Esophagus muscularis mucosa (tissue), 4 donors: ENCODE results near the gene LSMEM2.

ENCODE experiments used
- EP300 ChIP-seq: sonication (generic); formaldehyde crosslinking; IDR thresholded peaks from one replicate; pipeline ENCODE4 v1.6.1; 2017; ENCODE audit warnings: antibody characterized with exemption
- POLR2A ChIP-seq: fragments of 450-650 bp; IDR thresholded peaks from one replicate; pipeline ENCODE4 v1.6.1; 2017; ENCODE audit warnings: antibody characterized with exemption, moderate library complexity, mild to moderate bottlenecking, low read depth
- TF ChIP-seq, protein P1 (sequence below), 3 experiments: fragments of 200-600 bp in 2 of 3; fragments of 450-650 bp in 1 of 3; sonication (generic) in 2 of 3; IDR thresholded peaks; one replicate each; pipeline ENCODE4 v1.5.1; 2017 to 2019; ENCODE audit warnings: antibody characterized with exemption in 3 of 3, mild to moderate bottlenecking in 2 of 3, moderate library complexity in 1 of 3

DNA sequence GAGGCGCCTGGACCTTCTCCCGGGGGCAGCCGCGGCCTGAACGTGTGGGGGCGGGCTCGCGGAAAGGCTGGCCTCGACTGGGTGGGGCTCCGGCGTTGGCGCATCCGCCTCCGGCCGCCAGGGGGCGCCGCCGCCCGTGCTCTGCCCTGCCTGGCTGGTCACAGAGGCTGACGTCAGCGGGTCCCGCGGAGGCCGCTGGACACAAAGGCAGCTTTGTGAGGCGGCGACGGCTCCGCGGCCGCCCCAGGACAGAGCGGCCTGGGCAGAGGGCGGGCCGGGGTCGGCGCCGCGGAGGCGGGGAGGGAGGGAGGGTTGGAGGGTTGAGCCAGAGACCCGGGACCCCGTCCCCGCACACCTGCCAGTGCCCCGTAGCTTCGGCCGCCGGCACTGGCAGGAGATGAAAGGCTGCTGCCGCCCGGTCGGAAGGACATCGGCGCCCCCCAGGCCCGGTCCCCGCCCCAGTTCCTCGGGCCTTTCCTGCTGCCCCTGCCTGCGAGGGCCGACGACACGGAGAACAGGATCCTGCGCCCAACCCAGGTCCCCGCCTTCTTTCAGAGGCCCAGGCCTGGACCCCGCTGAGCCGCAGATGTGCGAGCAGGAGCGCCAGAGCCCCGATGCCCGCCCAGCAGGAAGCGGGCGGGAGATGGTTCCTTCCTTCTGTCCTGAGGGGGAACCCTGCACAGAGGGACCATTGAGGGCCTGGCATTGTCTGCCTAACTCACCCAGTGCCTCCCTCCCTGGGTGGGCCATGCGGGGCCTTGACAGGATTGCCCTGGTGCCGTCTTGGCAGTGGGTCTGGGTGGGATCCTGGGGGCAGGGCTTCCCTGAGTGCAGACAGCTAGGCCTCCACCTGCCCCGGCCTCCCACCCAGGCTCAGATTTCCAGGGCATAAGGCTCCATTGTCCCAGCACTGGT is 18.6 kb upstream of the LSMEM2 start:
- TF ChIP-seq, protein P1, sequence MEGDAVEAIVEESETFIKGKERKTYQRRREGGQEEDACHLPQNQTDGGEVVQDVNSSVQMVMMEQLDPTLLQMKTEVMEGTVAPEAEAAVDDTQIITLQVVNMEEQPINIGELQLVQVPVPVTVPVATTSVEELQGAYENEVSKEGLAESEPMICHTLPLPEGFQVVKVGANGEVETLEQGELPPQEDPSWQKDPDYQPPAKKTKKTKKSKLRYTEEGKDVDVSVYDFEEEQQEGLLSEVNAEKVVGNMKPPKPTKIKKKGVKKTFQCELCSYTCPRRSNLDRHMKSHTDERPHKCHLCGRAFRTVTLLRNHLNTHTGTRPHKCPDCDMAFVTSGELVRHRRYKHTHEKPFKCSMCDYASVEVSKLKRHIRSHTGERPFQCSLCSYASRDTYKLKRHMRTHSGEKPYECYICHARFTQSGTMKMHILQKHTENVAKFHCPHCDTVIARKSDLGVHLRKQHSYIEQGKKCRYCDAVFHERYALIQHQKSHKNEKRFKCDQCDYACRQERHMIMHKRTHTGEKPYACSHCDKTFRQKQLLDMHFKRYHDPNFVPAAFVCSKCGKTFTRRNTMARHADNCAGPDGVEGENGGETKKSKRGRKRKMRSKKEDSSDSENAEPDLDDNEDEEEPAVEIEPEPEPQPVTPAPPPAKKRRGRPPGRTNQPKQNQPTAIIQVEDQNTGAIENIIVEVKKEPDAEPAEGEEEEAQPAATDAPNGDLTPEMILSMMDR (IDR thresholded peaks at IDR 0.05) = peak in 2 of 3 experiments; percentile 100
- no peak for TF ChIP-seq EP300
- peak; percentile 24 for TF ChIP-seq POLR2A
